RWPE2 (cell line): ENCODE results near the gene MCC.

Experiments used
- ATAC-seq: fragments of 200-7000 bp; cut with Tn5 transposase; 3 replicates; pipeline ENCODE4 v1.9.1; 2021; ENCODE audit warnings: low read depth
- DNase-seq: peaks from one replicate; pipeline ENCODE4 v3.0.0-alpha.2; 2020; ENCODE audit warnings: low spot score
- H3K27ac ChIP-seq: fragments of 450-650 bp; 2 replicates; pipeline ENCODE4 v1.5.1; 2017; ENCODE audit warnings: mild to moderate bottlenecking; ENCODE audit not compliant: poor library complexity, severe bottlenecking
- H3K27me3 ChIP-seq: fragments of 250-450 bp; sonication (Bioruptor Pico); 2 replicates; pipeline ENCODE4 v1.5.1; 2021; ENCODE audit warnings: mild to moderate bottlenecking, moderate library complexity; ENCODE audit not compliant: insufficient read depth, poor library complexity, severe bottlenecking
- H3K36me3 ChIP-seq: fragments of 250-450 bp; sonication (Bioruptor Pico); 2 replicates; pipeline ENCODE4 v1.5.1; 2020; ENCODE audit warnings: low read depth, mild to moderate bottlenecking, moderate library complexity
- H3K4me1 ChIP-seq: fragments of 250-450 bp; sonication (Bioruptor Pico); 2 replicates; pipeline ENCODE4 v1.5.1; 2021; ENCODE audit warnings: mild to moderate bottlenecking, moderate library complexity; ENCODE audit not compliant: insufficient read depth, poor library complexity, severe bottlenecking
- H3K4me3 ChIP-seq: fragments of 250-450 bp; sonication (Bioruptor Pico); 2 replicates; pipeline ENCODE4 v1.5.1; 2021; ENCODE audit warnings: mild to moderate bottlenecking, moderate library complexity; ENCODE audit not compliant: severe bottlenecking
- H3K9me3 ChIP-seq: fragments of 250-450 bp; sonication (Bioruptor Pico); 2 replicates; pipeline ENCODE4 v1.5.1; 2021; ENCODE audit warnings: mild to moderate bottlenecking, moderate library complexity; ENCODE audit not compliant: severe bottlenecking
- CTCF ChIP-seq: fragments of 450-650 bp; IDR thresholded peaks from one replicate; pipeline ENCODE4 v1.5.1; 2017; ENCODE audit warnings: mild to moderate bottlenecking, moderate library complexity; ENCODE audit not compliant: poor library complexity, severe bottlenecking

Gene MCC

GRCh38 chr5:113236536-113237288 is 251.5 kb downstream of the MCC start:
- ATAC-seq (peak; percentile 57), DNase-seq (no peak)
- no peaks in the 10 kb centered on the region for H3K27me3 ChIP-seq
- no peaks in the 10 kb centered on the region for H3K36me3 ChIP-seq
- H3K27ac ChIP-seq, result no peak overlapping the region
- no peaks in the 10 kb centered on the region for H3K9me3 ChIP-seq
- TF ChIP-seq CTCF, result no peak
- no peak overlapping the region for H3K4me3 ChIP-seq
- H3K4me1 ChIP-seq, result peaks cover 37% of the 10 kb centered on the region

- DNase-seq, result no peak
- H3K36me3 ChIP-seq, result no peaks in the 10 kb centered on the region
- peak; percentile 28; the same call in 2 of the 3 replicates for ATAC-seq
- H3K27ac ChIP-seq, result no peak overlapping the region
- H3K9me3 ChIP-seq, result no peaks in the 10 kb centered on the region
- TF ChIP-seq CTCF, result no peak
- H3K27me3 ChIP-seq, result no peaks in the 10 kb centered on the region
- no peak overlapping the region for H3K4me3 ChIP-seq
- peaks cover 45% of the 10 kb centered on the region for H3K4me1 ChIP-seq
These were observed 252.4 kb downstream of the MCC start for GRCh38 chr5:113235884-113236283.

- Histone ChIP-seq H3K9me3 (no peaks in the 10 kb centered on the region), H3K27me3 (no peaks in the 10 kb centered on the region), H3K4me1 (peaks cover 51% of the 10 kb centered on the region), H3K27ac (no peak overlapping the region), H3K36me3 (no peaks in the 10 kb centered on the region), H3K4me3 (no peak overlapping the region)
- ATAC-seq (no peak), DNase-seq (no peak)
- no peak for TF ChIP-seq CTCF
These were observed 253.7 kb downstream of the MCC start for GRCh38 chr5:113234546-113234945.

- DNase-seq (no peak), ATAC-seq (no peak)
- TF ChIP-seq CTCF, result no peak
- peaks cover 51% of the 10 kb centered on the region for H3K4me1 ChIP-seq
- H3K36me3 ChIP-seq, result no peaks in the 10 kb centered on the region
- no peak overlapping the region for H3K27ac ChIP-seq
- no peaks in the 10 kb centered on the region for H3K9me3 ChIP-seq
- no peaks in the 10 kb centered on the region for H3K27me3 ChIP-seq
- H3K4me3 ChIP-seq, result no peak overlapping the region
These were observed 254.6 kb downstream of the MCC start for GRCh38 chr5:113233606-113234005.

- H3K9me3 ChIP-seq, result no peaks in the 10 kb centered on the region
- TF ChIP-seq CTCF, result no peak
- ATAC-seq, result no peak
- no peak overlapping the region for H3K4me3 ChIP-seq
- peaks cover 51% of the 10 kb centered on the region for H3K4me1 ChIP-seq
- no peak for DNase-seq
- H3K27ac ChIP-seq, result peak overlapping the region; percentile 42
- no peaks in the 10 kb centered on the region for H3K27me3 ChIP-seq
- H3K36me3 ChIP-seq, result no peaks in the 10 kb centered on the region
These were observed 255.6 kb downstream of the MCC start for GRCh38 chr5:113232667-113233066.
